GM20431 (cell line): ENCODE data around the gene XPOT.

Experiments
- in situ Hi-C: fragments of 300-500 bp; cut with MseI, MboI; formaldehyde crosslinking; loops from one replicate; pipeline ENCODE4 v1.15.0; 2020; ENCODE audit warnings: low sequenced_read_pairs; ENCODE audit not compliant: unreplicated experiment

XPOT gene

DNA sequence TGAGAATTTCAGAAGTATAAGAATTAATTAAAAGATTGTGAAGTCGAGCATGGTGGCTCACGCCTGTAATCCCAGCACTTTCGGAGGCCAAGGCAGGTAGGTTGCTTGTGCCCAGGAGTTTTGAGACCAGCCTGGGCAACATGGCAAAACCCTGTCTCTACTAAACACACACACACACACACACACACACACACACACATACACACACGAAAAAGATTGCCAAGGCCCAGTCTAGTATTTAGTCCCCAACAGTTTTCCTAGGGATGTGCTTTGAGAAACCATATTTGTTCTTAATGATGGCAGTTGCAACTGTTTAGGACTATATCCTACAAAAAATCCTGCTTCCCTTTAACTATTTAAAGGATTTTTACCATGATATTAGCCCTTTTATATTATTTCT is 53.7 kb downstream of the XPOT start:
- in situ Hi-C loops, result no loop called here

DNA sequence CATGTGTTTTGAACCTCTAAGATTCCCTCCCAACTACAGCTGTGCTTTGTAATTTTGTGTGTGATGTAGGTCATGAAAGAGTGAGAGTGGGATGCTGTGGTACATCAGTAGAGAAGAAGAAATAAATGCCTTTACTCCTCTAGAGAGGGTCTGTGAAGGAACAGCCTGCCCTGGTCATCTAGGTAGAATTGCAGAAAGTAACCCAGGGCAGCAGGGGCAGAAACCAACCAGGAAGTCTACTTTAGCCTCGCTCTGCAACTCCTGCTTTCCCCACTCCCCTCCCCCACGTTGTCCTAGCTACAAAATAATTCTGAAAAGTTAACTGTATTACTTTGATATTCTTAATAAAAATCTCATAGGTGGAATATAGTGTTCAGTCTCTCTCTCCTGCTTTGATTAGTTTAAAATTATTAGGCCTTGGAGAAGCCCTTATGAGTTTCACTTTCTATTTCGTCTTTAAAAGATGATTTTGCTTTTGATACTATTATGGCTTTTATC is 55.3 kb downstream of the XPOT start:
- in situ Hi-C loops, result no loop called here

DNA sequence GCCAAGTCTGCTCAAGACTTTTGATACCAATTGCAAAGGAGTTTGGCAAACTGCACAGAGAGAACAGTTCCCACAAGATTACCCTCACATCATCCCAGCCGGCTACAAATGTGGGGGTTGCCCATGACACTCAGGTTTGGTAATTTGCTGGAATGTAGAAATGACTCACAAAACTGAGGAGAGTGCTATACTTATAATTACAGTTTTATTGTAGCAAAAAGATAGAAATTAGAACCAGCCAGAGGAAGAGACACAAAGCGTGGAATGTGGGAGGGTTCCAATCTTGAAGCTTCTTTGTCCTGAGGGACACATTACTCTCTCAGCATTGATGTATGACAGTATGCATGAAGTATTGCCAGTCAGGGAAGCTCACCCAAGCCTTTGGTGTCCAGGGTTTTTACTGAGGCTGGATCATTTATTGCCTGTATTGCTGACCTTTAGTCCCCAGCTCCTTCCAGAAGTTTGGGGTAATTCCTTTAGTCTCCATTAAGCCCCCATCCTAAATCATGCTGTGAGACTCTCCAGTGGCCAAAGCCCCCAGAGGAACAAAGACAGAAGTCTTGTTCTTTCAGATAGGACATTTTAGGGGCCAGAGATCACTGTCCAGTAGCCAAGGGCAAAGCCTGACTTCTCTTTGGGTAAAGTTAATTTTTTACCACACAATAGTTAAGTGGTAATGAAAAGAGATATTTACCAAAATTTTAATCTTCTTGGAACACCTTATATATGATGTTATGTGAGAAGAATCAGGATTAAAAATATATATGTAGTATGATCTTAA is 57.6 kb downstream of the XPOT start:
- in situ Hi-C loops, result no loop called here

DNA sequence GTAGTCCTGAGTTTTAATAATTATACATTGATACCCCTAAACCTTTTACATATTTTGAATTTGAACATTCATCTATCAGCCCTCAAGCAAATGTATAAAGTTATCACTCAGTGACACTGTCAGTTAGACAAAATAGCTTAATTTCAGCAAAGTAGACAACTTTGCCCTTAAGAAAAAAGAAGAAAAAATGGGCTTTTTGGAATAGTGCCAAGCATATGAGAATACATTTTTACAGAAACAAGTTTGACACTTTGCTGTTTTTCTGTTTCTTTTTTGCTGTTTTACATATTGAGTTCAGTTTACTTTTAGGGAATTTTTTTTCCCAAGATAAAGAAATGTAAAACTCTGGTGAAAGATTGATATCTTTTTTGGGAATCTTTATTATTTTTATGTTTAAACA is 62.0 kb downstream of the XPOT start:
- in situ Hi-C loops, result no loop called here

DNA sequence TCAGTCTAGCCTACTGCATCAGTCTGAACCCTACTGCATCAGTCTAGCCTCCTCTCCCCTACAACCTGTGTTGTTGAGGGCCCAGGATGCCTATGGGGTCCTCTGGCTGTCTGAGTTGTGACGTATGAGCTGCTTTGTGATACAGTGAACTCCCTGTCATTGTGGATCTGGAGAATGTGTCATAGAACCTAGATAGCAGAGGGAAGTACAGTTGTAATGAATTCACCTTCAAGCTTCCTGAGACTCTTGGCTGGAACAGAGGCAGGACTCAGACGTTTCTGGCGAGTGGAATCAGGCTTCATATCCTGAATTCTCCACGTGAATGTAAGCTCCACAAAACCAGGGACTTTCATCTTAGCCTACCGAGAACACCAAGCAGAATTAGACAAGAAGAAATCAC is 64.8 kb downstream of the XPOT start:
- in situ Hi-C loops, result no loop called here

DNA sequence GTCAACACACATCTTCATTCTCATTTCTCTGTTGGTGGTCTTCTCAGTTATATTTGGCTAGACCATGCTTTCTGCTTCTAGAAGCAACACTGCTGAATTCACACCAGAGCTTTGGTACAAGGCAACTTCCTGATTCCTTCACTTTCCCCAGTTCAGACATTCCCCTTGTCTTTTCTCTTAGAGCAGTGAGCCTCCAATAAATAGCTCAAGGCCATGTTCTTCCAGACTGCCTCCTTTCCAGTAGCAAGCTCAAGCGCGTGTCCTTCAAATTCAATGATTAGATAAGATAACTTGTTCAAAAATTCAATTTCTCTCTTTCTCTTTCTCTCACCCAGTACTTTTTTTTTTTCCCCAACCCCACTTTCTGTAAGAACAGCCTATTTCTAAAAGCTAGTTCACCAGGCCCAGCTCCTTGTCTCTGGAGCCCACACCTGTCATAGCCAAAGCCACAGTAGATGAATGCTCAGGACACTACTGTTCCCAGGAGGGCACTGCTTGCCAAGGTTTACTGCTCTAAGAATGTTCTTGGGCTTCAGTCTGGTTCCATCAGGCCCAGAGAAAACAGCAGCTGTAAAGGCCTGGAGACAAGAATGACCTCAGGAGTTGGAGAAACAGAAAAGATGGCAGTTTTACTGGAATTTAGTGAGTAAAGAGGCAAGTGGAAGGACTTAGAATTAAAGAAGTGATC is 65.4 kb downstream of the XPOT start:
- in situ Hi-C loops, result no loop called here

DNA sequence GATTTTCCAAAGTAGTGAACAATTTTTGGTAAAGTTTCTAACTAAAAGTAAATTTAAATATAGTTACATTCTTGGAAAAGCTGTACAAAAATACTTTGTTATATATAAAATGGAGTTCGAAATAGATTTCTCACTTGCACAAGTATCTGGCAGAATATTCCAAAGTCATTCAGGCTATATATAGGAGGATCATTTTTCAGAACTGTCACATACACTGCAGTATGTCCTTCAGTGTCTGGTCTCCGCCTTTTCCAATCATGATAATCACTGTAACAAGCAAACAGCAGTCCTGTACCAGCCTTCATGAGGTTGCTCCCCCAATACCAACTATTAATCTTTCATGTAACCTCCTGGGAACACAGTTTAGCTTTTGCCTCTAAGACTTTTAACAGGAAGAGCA is 66.3 kb downstream of the XPOT start:
- in situ Hi-C loops, result no loop called here

DNA sequence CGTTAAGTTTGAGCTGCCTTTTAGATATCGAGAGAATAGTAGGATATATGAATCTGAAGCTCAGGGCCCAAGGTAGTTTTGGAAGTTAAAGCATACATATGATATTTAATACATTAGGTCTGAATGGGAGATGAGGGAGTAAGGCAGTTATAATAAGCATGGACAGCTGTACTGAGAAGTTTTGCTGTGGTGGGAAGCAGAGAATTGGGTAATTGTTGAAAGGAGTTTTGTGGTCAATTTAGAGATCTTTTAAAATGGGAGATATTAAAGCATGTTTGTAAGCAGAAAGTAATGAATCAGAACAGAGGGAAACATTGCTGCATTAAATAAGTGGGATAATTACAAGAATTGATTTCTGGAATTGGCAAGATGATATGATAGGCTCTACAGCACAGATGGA is 69.0 kb downstream of the XPOT start:
- in situ Hi-C loops, result no loop called here

DNA sequence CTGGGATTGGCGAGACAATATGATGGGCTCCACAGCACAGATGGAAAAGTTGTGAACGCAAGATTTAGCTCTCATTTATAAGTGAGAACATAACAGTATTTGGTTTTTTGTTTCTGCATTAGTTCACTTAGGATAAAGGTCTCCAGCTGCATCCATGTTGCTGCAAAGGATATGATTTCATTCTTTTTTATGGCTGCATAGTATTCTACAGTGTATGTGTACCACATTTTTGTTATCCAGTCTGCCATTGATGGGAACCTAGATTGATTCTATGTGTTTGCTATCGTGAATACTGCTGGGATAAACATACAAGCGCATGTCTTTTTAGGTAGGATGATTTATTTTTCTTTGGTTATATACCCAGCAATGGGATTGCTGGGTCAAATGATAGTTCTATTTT is 71.3 kb downstream of the XPOT start:
- in situ Hi-C loops, result no loop called here

DNA sequence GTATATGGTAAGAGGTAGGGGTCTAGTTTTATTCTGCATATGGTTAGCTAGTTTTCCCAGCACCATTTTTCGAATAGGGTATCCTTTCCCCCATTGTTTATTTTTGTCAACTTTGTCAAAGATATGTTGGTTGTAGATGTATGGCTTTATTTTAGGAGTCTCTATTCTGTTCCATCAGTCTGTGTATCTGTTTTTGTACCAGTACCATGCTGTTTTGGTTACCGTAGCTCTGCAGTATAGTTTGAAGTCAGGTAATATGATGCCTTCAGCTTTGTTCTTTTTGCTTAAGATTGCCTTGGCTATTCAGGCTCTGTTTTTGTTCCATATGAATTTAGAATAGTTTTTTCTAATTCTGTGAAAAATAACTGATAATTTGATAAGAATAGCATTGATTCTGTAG is 72.7 kb downstream of the XPOT start:
- in situ Hi-C loops, result no loop called here

DNA sequence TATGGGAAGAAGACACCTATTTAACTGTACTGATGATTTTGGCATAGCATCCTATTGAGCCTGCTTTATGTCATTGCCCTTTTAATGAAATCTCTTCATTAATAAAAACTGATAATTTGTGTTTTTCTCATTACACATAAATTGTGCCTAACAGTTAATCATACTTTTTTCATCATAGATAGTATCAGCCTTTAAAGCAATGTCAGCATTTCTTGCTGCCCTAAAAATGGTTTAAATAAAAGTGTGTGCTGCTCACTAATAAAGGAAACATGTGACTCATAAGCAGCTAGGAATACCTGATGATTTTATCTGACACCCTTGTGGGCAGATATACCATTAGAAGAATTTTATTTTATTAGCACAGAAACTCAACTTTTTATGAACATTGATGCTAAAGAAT is 74.5 kb downstream of the XPOT start:
- in situ Hi-C loops, result no loop called here

DNA sequence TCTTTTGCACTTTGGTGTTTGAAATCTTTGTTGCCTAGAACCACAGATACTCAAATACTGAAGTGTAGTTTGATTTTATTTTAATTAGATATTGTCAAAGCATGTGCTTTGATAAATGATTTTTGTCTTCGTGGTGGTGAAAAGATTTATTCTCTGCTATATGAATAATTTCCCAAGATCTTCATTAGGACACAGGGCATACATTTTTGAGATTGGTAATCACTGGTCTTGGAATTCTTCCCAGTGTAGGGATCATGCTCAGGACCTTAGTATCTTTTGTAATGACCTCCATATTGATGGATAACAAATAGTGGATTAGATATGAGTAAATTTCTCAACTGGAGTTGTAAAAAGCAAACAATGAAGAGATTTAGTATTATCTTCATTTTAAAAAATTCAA is 76.0 kb downstream of the XPOT start:
- in situ Hi-C loops, result no loop called here

DNA sequence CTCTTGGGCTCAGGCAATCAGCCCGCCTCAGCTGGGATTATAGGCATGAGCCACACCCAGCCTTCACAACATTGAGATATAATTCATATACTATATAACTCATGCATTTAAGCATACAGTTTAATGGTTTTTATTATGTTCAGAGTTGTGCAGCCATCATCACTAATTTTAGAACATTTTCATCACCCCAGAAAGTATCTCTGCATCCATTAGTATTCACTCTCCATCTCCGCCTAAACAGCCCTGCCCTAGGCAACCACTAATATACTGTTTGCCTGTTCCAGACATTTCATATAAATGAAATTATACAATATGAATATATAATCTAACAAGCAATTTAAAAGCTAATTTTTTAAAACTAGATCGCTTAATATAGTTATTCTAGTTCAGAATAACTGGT is 82.5 kb downstream of the XPOT start:
- in situ Hi-C loops, result no loop called here

DNA sequence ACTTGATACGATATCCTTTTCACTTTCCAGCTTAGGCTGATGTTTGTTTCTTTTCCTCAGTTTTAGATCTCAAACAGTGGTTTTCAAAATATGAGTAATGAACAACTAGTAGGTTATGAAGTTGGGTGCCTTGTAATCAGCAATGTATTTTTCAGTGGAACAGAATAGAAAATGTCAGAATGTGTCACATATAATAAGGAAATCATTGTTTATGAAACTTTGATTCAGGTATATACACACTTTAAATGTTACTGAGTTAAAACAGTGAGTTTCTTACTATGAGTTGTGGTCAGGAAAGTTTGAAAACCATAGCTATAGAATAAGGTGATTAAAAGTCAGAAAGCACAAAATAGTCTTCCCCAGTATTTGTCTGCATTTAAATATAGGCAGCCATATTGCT is 87.5 kb downstream of the XPOT start:
- in situ Hi-C loops, result no loop called here

DNA sequence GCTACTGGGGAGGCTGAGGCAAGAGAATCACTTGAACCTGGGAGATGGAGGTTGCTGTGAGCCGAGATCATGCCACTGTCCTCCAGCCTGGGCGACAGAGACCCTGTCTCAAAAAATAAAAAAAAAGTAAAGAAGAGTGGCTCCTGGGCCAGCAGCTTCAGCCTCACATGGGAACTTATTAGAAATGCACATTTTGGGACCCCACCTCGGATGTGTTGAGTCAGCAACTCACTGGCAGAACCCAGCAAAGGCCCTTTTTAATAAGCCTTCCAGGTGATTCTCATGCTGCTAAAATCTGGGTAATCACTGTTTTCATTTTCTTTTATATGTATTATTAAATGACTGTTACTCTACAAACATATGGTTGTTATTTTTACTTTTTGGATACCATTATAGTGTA is 89.3 kb downstream of the XPOT start:
- in situ Hi-C loops, result no loop called here

DNA sequence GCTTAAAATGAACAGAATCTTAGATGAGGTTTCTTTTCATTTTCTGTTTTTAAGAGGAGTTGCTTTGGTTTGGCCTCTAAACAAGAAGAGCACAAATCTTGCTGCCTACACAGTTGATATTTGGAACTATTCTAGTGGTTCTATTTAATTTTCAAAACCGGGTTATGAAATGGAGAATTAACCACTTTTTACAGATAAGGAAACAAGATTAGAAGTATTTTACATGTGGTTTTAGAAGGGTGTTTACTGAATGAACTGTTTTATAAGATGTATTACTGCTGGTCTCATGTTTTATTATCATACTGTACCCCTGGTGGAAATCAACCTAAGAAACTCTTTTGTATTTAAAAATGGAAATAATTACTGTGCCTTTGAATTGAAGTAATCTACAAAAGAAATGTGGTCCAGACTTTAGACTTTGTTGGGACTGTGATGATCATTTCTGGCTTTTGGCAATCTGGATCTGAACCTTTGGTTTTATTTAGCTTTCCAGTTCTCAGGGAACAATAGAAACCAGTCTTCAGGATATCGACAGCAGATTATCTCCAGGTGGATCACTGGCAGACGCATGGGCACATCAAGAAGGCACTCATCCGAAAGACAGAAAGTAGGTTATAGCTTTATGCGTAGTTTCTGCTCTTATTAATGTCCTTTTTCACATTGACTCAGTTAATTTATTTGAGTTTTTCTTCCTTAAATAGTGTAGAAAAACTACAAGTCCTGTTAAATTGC is 91.0 kb downstream of the XPOT start:
- in situ Hi-C loops, result no loop called here

DNA sequence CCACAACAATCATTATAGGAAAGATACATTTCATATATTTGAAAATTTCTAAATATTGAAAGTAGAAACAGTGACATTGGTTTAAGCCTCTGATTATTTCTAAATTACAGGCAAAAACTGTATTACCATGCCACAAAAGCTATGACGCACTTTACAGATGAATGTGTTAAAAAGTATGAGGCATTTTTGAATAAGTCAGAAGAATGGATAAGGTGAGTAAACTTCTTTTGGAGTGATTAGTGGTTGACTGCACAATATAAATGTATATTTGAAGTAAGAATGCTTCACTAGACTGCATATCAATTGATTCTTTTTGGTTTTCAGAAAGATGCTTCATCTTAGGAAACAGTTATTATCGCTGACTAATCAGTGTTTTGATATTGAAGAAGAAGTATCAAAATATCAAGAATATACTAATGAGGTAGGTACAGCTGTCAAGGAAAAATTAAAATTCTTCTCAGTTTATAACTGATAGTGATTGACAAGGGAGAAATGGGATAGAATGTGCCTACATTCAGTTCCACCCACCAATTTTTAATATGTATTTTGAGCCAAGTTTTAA is 92.7 kb downstream of the XPOT start:
- in situ Hi-C loops, result no loop called here

DNA sequence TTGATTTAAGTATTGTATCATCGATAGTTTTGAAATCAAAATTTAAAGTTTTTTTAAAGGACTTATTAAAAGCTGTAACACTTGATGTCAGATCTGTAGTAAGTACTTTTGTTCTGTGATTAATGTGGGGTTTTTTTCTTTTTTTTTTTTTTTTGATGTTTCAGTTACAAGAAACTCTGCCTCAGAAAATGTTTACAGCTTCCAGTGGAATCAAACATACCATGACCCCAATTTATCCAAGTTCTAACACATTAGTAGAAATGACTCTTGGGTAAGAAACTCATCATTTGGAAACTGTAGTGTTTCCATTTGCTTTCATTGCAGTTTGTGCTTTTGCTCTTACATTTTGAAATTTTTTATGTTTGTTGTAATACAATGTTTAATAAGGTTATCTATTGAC is 93.3 kb downstream of the XPOT start:
- in situ Hi-C loops, result no loop called here

DNA sequence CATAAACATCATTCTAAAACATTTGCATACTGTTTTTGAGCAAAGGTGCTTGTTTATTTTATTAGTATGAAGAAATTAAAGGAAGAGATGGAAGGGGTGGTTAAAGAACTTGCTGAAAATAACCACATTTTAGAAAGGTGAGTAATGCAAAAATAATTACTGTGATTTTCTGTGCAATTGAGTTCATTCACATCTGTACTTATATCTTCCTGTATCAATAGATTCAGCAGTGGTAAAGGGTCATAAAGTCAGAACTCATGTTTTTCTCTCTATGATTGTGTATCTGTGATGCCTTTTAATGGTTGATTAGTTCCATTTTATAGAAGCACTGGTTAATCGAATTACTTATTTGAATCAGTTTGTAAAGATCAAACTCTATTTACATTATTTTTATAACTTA is 93.7 kb downstream of the XPOT start:
- in situ Hi-C loops, result no loop called here

DNA sequence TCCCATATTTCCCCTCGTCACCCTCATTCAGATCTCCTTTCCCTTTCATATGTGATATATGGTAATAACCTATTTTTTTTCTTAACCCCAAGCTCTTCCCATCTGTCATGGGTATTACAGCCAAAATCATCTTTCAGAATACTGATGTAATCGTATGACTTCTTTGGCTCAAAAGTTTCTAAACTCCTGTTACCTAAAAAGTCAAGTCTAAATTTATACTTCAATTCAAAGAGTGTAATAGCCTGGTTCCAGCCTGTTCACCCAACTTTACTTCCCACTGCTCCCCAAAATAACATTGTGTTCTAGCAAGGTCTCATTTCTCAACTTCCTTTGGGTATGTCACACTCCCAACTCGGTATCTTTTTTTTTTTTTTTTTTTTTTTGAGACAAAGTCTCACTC is 96.2 kb downstream of the XPOT start:
- in situ Hi-C loops, result no loop called here
